ENCODE measurements around the gene LGALS8. TPM values are rescaled to one million over a fixed set of nuclear protein-coding genes. Genes with fewer than 3 reads are reported as not detected.
A peak's percentile ranks its signal among the peaks of the same experiment; 100 is the strongest.
"Not testable (repeated sequence)": the region's sequence is repeated elsewhere in the genome, so short reads cannot be mapped to it uniquely, and the experiment has no call there.

Gene LGALS8
- polyA plus RNA-seq (ENCODE audit: insufficient read length) = 113 TPM
- long read RNA-seq, donor 1, full-length matches to known transcripts = 21 of 44 reads
- long read RNA-seq, donor 1, partial matches to known transcripts = 23 of 44 reads
- long read RNA-seq, donor 1, other reads (novel, unspliced or antisense) = 0 of 44 reads
- long read RNA-seq, donor 2, full-length matches to known transcripts = 16 of 26 reads
- long read RNA-seq, donor 2, partial matches to known transcripts = 10 of 26 reads
- long read RNA-seq, donor 2, other reads (novel, unspliced or antisense) = 0 of 26 reads
- long read RNA-seq, donor 3, full-length matches to known transcripts = 11 of 11 reads
- long read RNA-seq, donor 3, partial matches to known transcripts = 0 of 11 reads
- long read RNA-seq, donor 3, other reads (novel, unspliced or antisense) = 0 of 11 reads
- long read RNA-seq, donor 4, partial matches to known transcripts = 0 of 5 reads
- long read RNA-seq, donor 4, other reads (novel, unspliced or antisense) = 0 of 5 reads
- long read RNA-seq, donor 5, full-length matches to known transcripts = 18 of 40 reads
- long read RNA-seq, donor 5, partial matches to known transcripts = 22 of 40 reads
- long read RNA-seq, donor 5, other reads (novel, unspliced or antisense) = 0 of 40 reads
- long read RNA-seq, donor 6, full-length matches to known transcripts = 8 of 14 reads
- long read RNA-seq, donor 6, partial matches to known transcripts = 6 of 14 reads
- long read RNA-seq, donor 6, other reads (novel, unspliced or antisense) = 0 of 14 reads
- long read RNA-seq, donor 7, full-length matches to known transcripts = 26 of 53 reads
- long read RNA-seq, donor 7, partial matches to known transcripts = 27 of 53 reads
- long read RNA-seq, donor 7, other reads (novel, unspliced or antisense) = 0 of 53 reads
- long read RNA-seq, donor 8, full-length matches to known transcripts = 8 of 13 reads
- long read RNA-seq, donor 8, partial matches to known transcripts = 5 of 13 reads
- long read RNA-seq, donor 8, other reads (novel, unspliced or antisense) = 0 of 13 reads

DNA sequence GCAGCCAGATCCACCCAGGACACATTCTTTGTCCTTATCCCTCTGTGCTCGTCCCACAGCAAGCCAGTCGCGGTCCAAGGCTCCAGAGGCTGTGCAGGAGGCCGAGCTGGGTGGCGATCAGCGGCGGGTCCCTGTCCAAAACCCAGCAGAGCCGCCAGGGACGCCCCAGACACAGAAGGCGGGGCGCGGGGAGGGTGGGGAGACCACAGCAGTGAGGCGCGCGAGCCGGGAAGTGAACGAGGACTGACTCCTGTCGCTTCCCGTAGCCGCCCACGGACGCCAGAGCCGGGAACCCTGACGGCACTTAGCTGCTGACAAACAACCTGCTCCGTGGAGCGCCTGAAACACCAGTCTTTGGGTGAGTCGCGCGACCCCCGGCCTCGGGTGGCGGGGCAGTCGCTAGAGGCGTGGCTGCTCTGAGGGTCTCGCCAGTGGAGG, at the start of gene LGALS8:
LGALS8 (plus strand) TSS at position 279 of the 438 bp plus-strand sequence. CDS start 2,089 bp downstream, outside the sequence.
- peak; percentile 81 for DNase-seq

DNA sequence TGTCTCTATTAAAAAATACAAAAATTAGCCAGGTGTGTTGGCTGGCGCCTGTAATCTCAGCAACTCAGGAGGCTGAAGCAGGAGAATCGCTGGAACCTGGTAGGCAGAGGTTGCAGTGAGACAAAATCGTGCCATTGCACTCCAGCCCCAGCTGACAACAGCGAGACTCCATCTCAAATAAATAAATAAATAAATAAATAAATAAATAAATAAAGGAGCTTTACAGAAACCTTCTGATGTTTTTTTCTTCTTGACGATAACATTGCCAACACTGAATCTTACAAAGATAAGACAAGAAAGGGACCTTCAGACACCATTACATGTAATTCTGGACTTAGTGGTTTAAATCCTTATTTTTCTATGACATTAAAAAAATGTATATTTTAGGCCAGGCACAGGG, 47.8 kb upstream of the LGALS8 start:
- DNase-seq = no peak

DNA sequence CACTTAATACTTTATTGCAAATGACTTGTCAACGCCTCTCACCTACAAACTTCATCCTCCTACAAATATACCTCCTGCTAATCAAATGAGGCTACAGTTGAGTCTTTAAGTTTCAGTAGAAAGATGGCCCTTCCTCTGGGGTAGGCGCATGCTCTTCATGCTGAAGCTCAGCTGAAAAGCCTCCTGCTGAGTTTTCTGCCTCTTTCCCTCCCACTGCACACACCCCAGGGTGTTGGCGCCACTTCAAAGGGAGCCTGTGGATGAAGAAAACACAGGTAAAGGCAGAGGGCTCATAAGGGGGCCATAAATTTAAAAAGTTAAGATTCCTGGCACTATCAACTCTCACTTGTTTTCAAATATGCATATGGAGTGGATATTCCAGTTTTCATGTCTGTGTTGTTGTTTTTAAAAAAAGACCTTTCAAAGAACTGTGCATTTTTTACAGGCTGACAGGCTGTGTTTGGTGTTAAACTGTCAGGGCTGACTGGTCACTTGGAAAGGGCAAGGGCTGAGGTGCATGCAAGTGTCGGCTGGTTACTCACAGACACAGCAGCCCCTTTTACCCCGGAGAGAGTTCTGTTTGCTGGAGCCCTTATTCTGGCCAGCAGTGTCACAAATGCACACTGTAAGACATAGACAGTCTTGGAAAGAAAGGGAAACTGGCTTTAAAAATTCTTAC, 42.9 kb upstream of the LGALS8 start:
- DNase-seq = no peak

DNA sequence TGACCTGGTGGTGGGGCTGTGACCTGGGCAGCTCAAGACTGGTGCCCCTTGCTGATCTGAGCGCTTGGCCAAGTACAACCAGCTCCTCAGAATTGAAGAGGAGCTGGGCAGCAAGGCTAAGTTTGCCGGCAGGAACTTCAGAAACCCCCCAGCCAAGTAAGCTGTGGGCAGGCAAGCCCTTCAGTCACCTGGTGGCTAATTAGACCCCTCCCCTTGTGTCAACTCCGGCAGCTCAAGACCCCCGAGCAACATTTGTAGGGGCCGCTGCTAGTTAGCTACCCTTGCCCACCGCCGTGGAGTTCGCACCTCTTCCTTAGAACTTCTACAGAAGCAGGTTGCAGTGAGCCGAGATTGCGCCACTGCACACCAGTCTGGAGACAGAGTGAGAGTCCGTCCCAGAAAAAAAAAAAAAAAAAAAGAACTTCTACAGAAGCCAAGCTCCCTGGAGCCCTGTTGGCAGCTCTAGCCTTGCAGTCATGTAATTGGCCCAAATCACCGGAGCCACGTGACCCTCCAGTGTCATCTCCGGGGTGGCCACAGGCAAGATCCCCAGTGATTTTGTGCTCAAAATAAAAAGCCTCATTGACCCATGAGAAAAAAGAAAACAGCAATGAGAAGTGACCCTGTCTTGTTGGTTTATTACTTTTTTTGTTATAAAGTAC, 39.3 kb upstream of the LGALS8 start:
- no peak for DNase-seq

DNA sequence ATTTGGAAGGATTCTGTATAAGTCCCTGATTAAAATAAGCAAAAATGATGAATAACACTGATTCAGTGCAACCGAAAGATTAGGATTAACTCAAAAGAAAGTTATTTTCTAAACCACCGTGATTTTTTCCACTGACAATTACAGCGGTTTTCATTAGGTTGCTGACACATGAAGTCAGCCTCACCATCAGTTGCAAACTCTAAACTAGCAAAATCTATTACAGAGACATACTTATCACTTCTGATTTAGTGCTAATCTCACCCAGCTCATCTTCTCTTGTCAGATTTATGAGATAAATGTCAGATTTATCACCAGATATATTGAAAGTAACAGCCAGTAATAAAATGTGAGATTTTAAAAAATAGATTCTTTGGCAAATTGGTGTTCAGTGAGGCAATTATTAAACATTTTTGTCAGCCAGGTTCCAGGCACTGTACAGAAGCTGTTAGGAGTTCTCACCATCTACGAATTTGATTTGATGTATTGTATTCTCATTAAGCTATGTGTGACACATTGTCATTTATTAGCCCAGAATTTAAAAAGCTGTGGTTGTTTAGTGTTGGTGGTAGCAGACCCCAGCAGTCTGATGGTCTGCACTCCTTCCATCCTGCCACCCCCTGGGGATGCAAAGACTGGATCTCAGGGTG, 37.3 kb upstream of the LGALS8 start:
- DNase-seq = no peak

DNA sequence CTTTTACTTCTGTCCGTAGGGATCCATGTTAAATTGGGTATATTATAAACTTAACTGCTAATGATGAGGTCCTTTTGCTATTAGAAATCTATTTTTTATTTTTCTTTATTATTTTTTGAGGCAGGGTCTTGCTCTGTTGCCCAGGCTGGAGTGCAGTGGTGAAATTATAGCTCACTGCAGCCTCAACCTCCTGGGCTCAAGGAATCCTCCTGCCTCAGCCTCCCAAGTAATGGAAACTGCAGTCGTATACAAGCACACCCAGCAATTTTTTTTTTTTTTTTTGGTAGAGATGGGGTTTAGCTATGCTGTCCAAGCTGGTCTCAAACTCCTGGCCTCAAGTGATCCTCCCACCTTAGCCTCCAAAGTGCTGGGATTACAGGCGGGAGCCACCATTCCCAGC, 34.6 kb upstream of the LGALS8 start:
- not testable (repeated sequence) for DNase-seq

DNA sequence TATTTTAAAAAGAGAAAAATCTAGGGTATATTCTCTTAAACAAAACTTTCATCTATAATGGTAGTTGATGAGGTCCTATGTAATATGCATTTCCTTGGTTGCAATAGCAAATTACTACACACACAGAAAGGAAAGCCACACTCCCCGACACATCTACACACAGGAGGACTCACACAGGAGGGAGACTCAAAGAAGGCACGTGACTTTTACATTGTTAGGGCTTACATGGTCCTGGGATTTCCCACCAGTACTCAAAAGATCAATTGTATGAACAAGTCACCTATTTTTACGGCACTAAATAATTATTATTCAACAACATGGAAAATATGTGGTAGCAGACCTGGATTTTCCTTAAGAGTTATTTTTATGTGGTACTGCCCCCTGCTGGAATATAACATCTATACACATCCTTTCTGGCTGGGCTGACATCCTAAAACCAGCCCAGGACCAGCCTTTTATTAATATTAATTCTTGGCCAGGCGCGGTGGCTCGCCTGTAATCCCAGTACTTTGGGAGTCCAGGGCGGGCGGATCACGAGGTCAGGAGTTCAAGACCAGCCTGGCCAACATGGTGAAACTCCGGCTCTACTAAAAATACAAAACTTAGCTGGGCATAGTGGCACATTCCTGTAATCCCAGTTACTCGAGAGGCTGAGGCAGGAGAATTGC, 33.9 kb upstream of the LGALS8 start:
- DNase-seq = peak; percentile 62

DNA sequence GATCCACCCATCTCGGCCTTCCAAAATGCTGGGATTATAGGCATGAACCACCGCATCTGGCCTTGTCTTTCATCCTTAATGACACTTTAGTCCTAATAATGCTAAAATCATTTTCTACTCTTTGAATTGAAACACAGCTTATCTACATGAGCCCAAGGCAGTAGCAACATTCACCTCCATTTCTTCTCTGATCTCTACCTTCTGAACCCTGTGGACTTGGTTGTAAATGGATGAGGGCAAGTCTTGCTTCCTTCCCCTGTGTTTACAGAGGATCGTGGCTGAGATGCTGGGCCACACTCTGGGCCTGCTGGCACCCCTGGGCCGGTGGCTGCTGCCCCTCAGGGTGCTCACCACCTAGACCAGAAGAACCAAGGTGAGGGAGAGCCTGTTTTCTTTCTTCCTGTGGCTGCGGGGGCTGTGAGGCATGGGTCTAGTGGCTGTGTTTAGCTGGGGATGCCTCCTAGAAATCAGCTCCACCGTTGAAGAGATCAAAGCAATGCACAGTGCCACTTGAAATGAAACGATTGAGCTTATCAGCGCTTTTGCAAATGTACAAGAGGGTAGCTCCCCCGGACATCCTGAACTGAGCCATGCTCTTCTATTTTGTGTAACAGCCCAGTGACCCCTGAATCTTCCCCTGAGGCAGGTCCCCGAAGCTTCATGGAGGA, 32.2 kb upstream of the LGALS8 start:
- no peak for DNase-seq

DNA sequence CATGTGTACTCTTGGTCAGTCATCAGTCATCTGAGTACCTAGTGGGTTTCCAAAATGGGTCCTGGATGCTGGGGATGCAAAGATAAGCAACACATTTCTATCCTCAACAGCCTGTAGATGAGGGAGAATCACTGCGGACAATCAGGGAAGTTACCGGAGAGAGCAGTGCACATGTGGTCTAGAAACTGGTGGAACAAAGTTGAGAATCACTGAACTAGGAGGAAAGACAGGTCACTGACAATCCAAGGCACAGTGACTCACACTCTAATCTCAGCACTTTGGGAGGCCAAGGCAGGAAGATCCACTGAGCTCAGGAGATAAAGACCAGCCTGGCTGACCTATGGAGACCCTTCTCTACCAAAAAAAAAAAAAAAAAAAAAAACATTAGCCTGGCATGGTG, 31.4 kb upstream of the LGALS8 start:
- no peak for DNase-seq

DNA sequence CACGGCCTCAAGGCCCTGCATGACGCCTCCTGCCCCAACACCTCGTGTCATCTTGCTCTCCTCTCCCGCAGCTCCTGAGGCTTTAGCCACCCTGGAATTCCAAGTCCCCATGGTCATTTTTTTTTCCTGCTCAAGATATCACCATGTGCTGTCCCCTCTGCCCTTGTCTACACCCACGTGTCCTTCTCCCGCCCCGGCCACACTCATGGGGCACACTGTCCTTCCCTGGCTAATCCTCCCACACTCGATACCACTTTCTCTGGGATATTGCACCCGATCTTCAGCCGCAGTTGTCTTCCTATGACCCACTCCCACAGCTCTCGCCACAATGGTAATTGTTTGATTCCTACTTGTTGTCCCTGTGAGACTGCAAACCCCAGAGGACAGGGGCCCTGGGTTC, 29.7 kb upstream of the LGALS8 start:
- DNase-seq = no peak

DNA sequence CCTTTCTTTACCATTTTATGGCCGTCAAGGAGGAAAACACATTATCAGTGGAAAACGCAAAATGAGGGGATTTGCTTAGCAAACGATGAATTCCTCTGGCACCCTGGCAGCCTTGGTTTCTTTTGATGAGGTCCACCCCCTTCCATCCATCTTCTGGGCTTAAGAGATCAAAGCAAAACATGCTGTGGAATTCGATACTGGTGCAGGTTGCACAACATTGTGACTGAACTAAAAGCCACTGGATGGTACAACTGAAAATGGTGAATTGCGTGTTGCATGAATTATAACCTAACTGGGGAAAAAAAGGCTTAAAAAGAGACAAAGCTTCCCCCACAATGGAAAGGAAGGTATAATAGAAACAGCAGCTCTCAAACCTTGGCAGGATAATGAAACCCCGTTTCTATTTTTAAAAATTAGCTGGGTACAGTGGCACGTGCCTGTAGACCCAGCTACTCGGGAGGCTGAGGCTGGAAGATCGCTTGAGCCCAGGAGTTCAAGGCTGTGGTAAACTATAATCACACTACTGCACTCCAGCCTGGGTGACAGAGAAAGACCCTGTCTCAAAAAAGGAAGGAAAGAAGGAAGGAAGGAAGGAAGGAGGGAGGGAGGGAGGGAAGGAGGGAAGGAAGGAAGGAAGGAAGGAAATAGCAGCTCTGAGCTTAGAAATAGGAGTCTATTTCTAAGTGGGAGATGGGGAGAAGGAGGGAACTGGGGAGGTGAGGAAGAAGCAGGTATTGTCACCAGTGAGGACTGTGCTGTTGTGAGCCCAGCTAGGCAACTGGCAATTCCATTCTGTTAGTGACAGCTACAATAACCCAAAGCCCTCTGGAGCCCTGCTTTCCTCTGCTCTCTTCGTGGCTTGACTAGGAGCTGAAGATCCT, 29.0 kb upstream of the LGALS8 start:
- no peak for DNase-seq

DNA sequence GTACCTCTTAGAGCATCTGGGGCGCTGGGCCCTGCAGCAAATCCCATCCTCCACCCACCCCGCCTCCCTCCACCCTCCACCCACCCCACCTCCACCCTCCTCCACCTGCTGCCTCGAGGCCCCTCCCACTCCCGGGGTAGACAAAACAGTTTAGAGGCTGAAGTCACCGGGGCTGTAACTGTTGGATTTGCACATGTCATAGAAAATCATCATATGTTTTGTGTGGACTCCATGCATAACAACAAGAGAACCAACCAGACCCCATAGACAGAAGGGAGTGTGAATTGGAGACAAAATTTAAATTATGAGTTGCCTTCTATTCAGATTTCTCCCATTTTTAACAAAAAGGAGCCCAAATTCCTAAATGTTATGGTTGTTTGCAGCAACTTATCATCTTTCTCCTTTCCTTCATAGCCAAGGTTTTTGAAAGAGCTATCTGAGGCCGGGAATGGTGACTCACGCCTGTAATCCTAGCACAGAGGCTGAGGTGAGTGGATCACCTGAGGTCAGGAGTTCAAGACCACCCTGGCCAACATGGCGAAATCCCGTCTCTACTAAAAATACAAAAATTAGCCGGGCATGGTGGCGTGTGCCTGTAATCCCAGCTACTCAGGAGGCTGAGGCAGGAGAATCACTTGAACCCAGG, 28.2 kb upstream of the LGALS8 start:
- no peak for DNase-seq

DNA sequence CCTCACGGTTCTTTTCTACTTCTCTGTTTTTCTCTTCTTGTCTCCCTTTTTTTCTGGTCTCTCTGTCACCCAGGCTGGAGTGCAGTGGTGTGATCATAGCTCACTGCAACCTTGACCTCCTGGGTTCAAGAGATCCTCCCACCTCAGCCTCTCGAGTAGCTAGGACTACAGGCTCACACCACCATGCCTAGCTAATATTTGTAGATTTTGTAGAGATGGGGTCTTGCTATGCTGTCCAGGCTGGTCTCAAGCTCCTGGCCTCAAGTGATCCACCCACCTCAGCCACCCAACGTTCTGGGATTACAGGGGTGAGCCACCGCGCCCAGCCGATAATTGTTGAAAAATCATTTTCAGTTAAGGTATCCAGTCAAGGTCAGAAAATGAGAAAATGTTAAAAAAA, 25.9 kb upstream of the LGALS8 start:
- DNase-seq = no peak

DNA sequence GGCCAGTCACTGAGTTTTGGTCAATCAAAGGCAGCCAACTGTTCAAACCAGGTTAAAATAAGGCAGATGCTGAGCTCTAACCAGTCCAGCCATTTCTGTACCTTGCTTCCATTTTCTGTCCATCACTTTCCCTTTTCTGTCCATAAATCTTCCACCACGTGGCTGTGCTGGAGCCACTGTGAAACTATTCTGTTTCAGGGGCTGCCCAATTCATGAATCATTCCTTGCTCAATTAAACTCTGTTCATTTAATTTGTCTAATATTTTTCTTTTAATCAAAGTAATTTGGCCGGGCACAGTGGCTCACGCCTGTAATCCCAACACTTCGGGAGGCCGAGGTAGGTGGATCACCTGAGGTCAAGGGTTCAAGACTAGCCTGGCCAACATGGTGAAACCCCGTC, 22.7 kb upstream of the LGALS8 start:
- DNase-seq = no peak

DNA sequence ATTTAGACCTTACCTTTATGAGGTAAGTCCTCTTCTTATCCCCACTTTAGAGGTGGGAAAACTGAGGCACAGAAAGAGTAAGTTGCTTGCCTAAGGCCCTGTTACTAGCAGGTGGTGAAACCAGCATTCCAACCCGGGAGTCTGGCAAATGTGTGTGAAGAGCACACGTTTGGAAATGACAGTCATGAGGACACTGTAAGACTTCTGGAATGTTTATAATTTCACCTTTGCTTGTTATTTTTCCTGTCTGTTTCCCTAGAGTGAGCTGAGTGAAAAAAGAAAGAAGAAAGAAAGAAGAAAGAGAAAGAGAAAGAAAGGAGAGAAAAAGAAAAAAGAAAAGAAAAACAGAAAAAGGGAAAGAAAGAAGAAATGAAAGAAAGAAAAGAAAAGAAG, 21.2 kb upstream of the LGALS8 start:
- DNase-seq = no peak

DNA sequence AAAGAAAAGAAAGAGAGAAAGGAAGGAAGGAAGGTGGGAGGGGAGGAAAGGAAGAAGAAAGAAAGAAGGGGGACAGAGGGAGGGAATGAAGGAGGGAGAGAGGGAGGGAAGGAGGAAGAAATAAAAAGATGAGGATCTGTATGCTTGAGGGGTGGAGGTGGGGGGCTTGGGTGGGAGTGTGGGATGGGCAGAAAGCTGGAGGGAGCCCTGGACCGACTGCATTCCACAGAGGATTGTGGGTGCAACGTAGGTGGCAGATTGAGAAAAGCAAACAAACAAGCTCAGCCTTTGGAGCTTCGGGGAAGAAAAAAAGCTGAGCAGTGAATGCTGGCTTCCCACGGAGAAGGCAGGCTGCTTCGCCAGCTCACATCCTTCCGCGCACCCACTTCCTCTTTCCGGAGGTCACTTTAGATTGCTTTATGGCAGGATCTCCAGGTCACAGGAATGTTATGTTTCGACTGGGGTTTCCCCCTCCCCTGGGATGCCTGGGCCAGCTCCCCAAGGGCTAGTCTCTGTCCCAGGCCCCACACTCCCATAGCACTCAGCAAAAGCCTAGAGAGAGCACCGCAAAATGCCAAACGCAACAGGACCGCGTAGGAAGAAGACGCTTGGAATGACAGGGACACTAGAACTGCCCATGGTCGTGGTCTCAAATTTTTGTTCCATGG, 20.7 kb upstream of the LGALS8 start:
- no peak for DNase-seq

DNA sequence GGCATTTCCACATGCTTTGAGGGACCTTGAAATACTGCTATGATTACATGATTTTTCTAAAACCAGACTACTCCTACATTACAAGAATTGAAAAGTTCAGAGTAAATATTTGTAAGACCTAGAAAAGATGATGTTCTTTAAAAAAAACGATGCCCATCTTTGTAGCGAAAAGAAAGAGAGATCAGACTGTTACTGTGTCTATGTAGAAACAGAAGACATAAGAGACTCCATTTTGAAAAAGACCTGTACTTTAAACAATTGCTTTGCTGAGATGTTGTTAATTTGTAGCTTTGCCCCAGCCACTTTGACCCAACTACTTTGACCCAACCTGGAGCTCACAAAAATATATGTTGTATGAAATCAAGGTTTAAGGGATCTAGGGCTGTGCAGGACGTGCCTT, 19.4 kb upstream of the LGALS8 start:
- DNase-seq = not testable (repeated sequence)

Measured in left kidney (tissue), 8 donors.